ENCODE results near the gene EML6. TPM values are rescaled to one million over a fixed set of nuclear protein-coding genes. Genes with fewer than 3 reads are reported as not detected.

EML6 gene
- total RNA-seq, 2 experiments from 2014 or later: 0.95 to 1.8 TPM

DNA sequence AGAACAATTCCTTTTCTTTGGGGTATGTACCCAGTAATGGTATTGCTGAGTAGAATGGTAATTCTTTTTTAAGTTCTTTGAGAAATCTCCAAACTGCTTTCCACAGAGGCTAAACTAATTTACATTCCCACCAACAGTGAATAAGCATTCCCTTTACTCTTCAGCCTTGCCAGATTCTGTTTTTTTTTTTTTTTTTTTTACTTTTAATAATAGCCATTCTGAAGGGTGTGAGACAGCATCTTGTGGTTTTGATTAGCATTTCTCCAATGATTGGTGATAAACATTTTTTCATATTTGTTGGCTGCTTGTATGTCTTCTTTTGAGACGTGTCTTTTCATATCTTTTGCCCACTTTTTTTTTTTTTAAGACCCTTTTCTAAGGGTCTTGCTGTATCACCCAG is 189.4 kb downstream of the EML6 start:
- no peaks in the 10 kb centered on the region for H3K9me3 Mint-ChIP-seq
- ChIA-PET CTCF (no interaction called here), POLR2A (no interaction called here)
- peaks cover 9% of the 10 kb centered on the region for H3K27me3 Mint-ChIP-seq
- no peak overlapping the region for H3K27ac Mint-ChIP-seq
- DNase-seq: no peak
- no peaks in the 10 kb centered on the region for H3K4me1 Mint-ChIP-seq
- no peak overlapping the region for H3K4me3 Mint-ChIP-seq
- no peaks in the 10 kb centered on the region for H3K36me3 Mint-ChIP-seq (ENCODE audit: low read depth)

GRCh38 chr2:54914637-54915036 is 191.2 kb downstream of the EML6 start:
- POLR2A ChIA-PET: no interaction called here
- peaks cover 9% of the 10 kb centered on the region for H3K4me1 Mint-ChIP-seq
- CTCF ChIA-PET: no interaction called here
- H3K27ac Mint-ChIP-seq: no peak overlapping the region
- H3K4me3 Mint-ChIP-seq: no peak overlapping the region
- no peaks in the 10 kb centered on the region for H3K9me3 Mint-ChIP-seq
- no peak for DNase-seq
- peaks cover 7% of the 10 kb centered on the region for H3K27me3 Mint-ChIP-seq
- H3K36me3 Mint-ChIP-seq (ENCODE audit: low read depth): no peaks in the 10 kb centered on the region

GRCh38 chr2:54915101-54915500 is 191.6 kb downstream of the EML6 start:
- H3K9me3 Mint-ChIP-seq: no peaks in the 10 kb centered on the region
- CTCF ChIA-PET: no interaction called here
- no peak overlapping the region for H3K4me3 Mint-ChIP-seq
- H3K36me3 Mint-ChIP-seq (ENCODE audit: low read depth): no peaks in the 10 kb centered on the region
- H3K4me1 Mint-ChIP-seq: peaks cover 9% of the 10 kb centered on the region
- H3K27me3 Mint-ChIP-seq: peaks cover 6% of the 10 kb centered on the region
- DNase-seq: no peak
- POLR2A ChIA-PET: no interaction called here
- H3K27ac Mint-ChIP-seq: no peak overlapping the region

GRCh38 chr2:54916637-54917036 is 193.2 kb downstream of the EML6 start:
- H3K4me3 Mint-ChIP-seq: no peak overlapping the region
- peaks cover 7% of the 10 kb centered on the region for H3K27me3 Mint-ChIP-seq
- CTCF ChIA-PET: no interaction called here
- H3K4me1 Mint-ChIP-seq: peaks cover 9% of the 10 kb centered on the region
- peaks cover 2% of the 10 kb centered on the region for H3K9me3 Mint-ChIP-seq
- no peak overlapping the region for H3K27ac Mint-ChIP-seq
- POLR2A ChIA-PET: no interaction called here
- no peaks in the 10 kb centered on the region for H3K36me3 Mint-ChIP-seq (ENCODE audit: low read depth)
- DNase-seq: no peak

GRCh38 chr2:54918647-54919280 is 195.3 kb downstream of the EML6 start:
- no peak for DNase-seq
- Mint-ChIP-seq H3K9me3 (peaks cover 2% of the 10 kb centered on the region), H3K27ac (no peak overlapping the region), H3K4me1 (peaks cover 9% of the 10 kb centered on the region), H3K27me3 (peaks cover 6% of the 10 kb centered on the region), H3K36me3 (ENCODE audit: low read depth) (no peaks in the 10 kb centered on the region), H3K4me3 (no peak overlapping the region)
- POLR2A ChIA-PET: no interaction called here
- CTCF ChIA-PET: no interaction called here

- Mint-ChIP-seq H3K27ac (no peak overlapping the region), H3K36me3 (ENCODE audit: low read depth) (no peaks in the 10 kb centered on the region), H3K4me3 (no peak overlapping the region), H3K9me3 (peaks cover 2% of the 10 kb centered on the region), H3K27me3 (peaks cover 10% of the 10 kb centered on the region), H3K4me1 (peaks cover 9% of the 10 kb centered on the region)
- ChIA-PET CTCF (no interaction called here), POLR2A (no interaction called here)
- no peak for DNase-seq
Observed at GRCh38 chr2:54920660-54921059, 197.2 kb downstream of the EML6 start.

DNA sequence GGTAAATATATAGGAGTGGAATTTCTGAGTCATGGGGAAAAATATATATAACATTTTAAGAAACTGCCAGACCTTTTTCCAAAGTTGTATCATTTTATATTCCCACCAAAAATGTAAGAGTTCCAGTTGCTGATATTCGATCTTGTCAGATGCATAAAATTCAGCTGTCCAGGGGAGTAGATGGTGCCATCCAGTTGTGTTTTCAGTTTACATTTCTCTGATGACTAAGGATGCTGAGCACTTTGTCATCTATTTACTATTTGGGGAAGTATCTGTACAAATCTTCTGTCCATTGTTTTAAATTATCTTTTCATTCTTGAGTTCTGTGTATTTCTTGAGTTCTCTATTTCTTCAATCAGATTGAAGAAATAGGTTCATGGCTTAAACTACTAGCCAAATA is 200.7 kb downstream of the EML6 start:
- Mint-ChIP-seq H3K27ac (no peak overlapping the region), H3K4me1 (peaks cover 4% of the 10 kb centered on the region), H3K9me3 (peaks cover 6% of the 10 kb centered on the region), H3K27me3 (peaks cover 10% of the 10 kb centered on the region), H3K36me3 (ENCODE audit: low read depth) (no peaks in the 10 kb centered on the region), H3K4me3 (no peak overlapping the region)
- ChIA-PET POLR2A (no interaction called here), CTCF (interaction anchor here (0.6 kb wide), 1 partner anchor 8 kb away, joined by 3 read pairs; no protein-coding TSS in a partner anchor)
- no peak for DNase-seq

GRCh38 chr2:54925022-54925421 is 201.6 kb downstream of the EML6 start:
- peaks cover 10% of the 10 kb centered on the region for H3K27me3 Mint-ChIP-seq
- no peak for DNase-seq
- H3K9me3 Mint-ChIP-seq: peaks cover 6% of the 10 kb centered on the region
- ChIA-PET POLR2A (no interaction called here), CTCF (no interaction called here)
- no peak overlapping the region for H3K4me3 Mint-ChIP-seq
- H3K36me3 Mint-ChIP-seq (ENCODE audit: low read depth): no peaks in the 10 kb centered on the region
- no peak overlapping the region for H3K27ac Mint-ChIP-seq
- H3K4me1 Mint-ChIP-seq: no peaks in the 10 kb centered on the region

DNA sequence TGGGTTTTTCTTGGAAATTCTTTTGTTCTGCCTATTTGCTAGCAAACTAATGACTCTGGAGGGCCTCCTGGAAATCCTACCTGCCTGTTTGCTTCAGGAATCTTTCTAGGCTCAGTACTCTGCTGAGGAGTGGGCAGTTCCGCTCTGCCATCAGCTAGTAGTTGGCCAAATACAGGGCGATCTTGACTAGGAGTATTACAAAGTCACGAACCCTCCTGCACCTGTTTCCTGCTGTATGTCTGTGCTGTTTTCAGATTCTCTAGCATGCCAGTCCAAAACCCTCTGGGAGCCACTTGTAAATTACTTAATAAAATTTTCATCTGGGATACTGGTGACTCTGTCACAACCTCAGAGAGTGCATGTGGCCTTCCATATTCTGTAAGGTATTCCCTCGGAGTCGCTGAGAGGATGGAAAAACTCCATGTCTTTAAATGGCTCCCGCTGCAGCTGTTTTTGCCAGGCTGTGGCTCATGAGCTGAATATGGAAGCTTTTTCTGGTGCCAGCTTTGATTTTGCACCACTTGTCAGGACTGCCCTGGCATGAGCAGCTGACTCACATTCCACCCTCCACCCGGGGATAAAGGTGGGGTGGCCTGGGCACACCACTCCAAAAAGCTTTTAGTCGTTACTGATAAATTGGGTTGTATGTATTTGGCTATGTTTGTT is 203.8 kb downstream of the EML6 start:
- peaks cover 7% of the 10 kb centered on the region for H3K27me3 Mint-ChIP-seq
- CTCF ChIA-PET: no interaction called here
- H3K9me3 Mint-ChIP-seq: peaks cover 4% of the 10 kb centered on the region
- H3K4me3 Mint-ChIP-seq: no peak overlapping the region
- no peaks in the 10 kb centered on the region for H3K4me1 Mint-ChIP-seq
- no peak for DNase-seq
- no peaks in the 10 kb centered on the region for H3K36me3 Mint-ChIP-seq (ENCODE audit: low read depth)
- POLR2A ChIA-PET: interaction anchor here (1.1 kb wide), 1 partner anchor 23 kb away, joined by 3 read pairs; no protein-coding TSS in a partner anchor
- no peak overlapping the region for H3K27ac Mint-ChIP-seq

DNA sequence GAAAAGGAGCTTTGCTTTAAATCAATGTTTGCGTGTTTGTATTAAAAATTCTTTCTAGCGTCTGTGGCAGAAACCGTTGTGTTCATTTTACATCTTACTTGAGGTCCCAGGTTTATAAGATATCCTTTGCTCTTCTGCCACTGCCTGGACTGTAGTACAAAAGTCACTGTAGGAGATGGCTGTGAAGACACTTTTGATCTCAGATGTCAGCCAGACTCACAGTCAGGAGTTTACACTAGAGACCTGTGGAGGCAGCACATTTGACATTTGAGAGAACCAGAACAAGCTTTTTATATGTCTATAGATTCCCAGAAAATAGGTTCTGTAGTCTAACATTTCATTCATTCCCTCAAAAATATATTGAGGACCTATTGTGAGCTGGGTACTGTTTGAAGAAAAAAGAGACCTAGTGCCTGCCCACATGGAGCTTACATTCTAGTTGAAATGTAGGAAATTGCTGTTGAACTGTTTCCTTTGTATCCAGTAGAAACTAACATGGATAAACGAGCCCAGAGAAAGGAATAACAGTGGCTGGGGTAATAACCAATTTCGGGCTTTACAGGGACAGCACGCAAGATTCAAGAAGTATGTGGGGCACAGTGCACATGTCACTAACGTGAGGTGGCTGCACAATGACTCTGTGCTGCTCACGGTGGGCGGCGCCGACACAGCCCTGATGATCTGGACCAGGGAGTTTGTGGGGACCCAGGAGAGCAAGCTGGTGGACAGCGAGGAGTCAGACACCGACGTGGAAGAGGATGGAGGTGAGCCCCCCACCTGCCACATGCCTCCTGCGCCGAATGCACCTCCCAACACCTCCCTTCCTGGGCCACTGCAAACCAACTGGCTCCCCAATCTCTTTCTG is 204.5 kb downstream of the EML6 start:
- Mint-ChIP-seq H3K4me1 (no peaks in the 10 kb centered on the region), H3K36me3 (ENCODE audit: low read depth) (no peaks in the 10 kb centered on the region), H3K27me3 (peaks cover 7% of the 10 kb centered on the region), H3K27ac (no peak overlapping the region), H3K4me3 (no peak overlapping the region), H3K9me3 (peaks cover 4% of the 10 kb centered on the region)
- no peak for DNase-seq
- CTCF ChIA-PET: no interaction called here
- POLR2A ChIA-PET: interaction anchor here (0.9 to 1.1 kb wide), 2 partner anchors 10 to 24 kb away, joined by 3 read pairs; no protein-coding TSS in a partner anchor

DNA sequence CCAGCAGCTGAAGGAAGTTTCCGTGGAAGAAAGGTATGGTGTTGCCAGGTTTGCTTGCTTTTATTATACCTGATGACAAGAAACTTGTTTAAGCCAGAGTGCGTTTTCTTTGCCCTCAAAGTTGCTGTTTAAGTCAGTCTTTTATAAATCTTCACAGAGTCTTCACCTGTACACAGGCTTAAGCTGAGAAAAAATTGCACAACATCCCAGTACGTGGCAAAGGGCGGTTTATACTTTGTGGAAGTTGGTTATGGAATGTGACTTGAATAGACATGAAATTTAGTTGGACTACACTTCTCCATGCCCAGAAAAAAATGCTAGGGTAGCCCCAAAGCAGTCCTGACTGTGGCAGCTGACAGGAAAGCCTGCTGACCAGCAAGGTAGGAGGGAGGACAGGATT is 205.3 kb downstream of the EML6 start:
- ChIA-PET POLR2A (interaction anchor here (0.9 kb wide), 1 partner anchor 9 kb away, joined by 3 read pairs; no protein-coding TSS in a partner anchor), CTCF (no interaction called here)
- peaks cover 7% of the 10 kb centered on the region for H3K27me3 Mint-ChIP-seq
- H3K4me1 Mint-ChIP-seq: no peaks in the 10 kb centered on the region
- H3K27ac Mint-ChIP-seq: no peak overlapping the region
- H3K4me3 Mint-ChIP-seq: no peak overlapping the region
- no peaks in the 10 kb centered on the region for H3K36me3 Mint-ChIP-seq (ENCODE audit: low read depth)
- peaks cover 4% of the 10 kb centered on the region for H3K9me3 Mint-ChIP-seq
- DNase-seq: no peak

DNA sequence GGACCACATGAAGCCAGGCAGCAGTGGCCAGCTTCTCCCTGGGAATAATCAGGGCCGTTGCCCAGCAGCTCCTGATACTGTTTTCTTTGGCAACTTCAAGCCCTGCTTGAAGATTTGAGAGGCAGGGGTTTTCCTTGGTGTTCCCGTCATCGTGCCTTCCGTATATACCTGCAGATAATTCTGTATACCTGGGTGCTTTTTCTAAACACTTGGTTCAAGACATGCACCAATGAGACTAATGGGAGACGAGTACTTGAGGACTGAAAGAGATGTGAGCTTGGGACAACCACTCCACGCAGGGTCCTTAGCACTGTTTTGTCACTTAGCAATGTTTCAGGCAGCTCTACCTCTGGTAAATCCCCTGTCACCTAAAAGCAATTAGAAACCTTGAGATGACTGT is 208.0 kb downstream of the EML6 start:
- no peaks in the 10 kb centered on the region for H3K36me3 Mint-ChIP-seq (ENCODE audit: low read depth)
- H3K9me3 Mint-ChIP-seq: peaks cover 4% of the 10 kb centered on the region
- H3K27me3 Mint-ChIP-seq: peaks cover 1% of the 10 kb centered on the region
- H3K4me3 Mint-ChIP-seq: no peak overlapping the region
- CTCF ChIA-PET: interaction anchor here (0.6 kb wide), 2 partner anchors 238 to 1291 kb away, joined by 3 read pairs; no protein-coding TSS in a partner anchor
- no peak for DNase-seq
- H3K4me1 Mint-ChIP-seq: no peaks in the 10 kb centered on the region
- POLR2A ChIA-PET: no interaction called here
- no peak overlapping the region for H3K27ac Mint-ChIP-seq

DNA sequence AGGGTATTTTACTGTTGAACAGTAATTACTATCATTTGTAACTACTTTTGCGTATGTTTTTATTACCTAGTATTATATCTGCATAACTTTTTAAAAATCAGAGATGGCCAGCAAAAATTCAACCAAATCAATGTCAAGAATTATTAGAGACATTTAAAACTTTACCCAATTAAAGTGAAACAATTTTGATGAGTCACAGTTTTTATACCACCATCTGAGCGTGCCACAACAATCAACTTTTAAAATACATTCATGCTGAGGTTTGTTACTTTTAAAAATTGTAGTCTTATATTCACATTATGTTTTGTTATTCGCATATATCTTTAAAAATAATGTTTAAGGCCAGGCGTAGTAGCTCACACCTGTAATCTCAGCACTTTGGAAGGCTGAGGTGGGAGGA is 211.9 kb downstream of the EML6 start:
- ChIA-PET POLR2A (no interaction called here), CTCF (no interaction called here)
- Mint-ChIP-seq H3K27ac (no peak overlapping the region), H3K4me1 (no peaks in the 10 kb centered on the region), H3K4me3 (no peak overlapping the region), H3K27me3 (peaks cover 1% of the 10 kb centered on the region), H3K9me3 (peaks cover 8% of the 10 kb centered on the region), H3K36me3 (ENCODE audit: low read depth) (no peaks in the 10 kb centered on the region)
- no peak for DNase-seq
